GM23338 (cell line): Measurements from ENCODE around the gene RTL10. TPM values are rescaled to one million over a fixed set of nuclear protein-coding genes. Genes with fewer than 3 reads are reported as not detected.

Experiments
- ATAC-seq: fragments of 200-7000 bp; cut with Tn5 transposase; 3 replicates; pipeline ENCODE4 v1.9.1; 2020
- DNase-seq: peaks from one replicate; pipeline ENCODE4 v3.0.0-alpha.2; 2015; ENCODE audit warnings: low spot score
- H2AFZ ChIP-seq: fragments of 200-600 bp; sonication (generic); 2 replicates; pipeline ENCODE4 v1.8.0; 2016; ENCODE audit warnings: antibody characterized with exemption, mild to moderate bottlenecking, moderate library complexity
- H3F3A ChIP-seq: fragments of 200-600 bp; sonication (generic); replicated peaks from 2 replicates; pipeline ENCODE4 v1.8.0; 2017; ENCODE audit warnings: antibody characterized with exemption, mixed run types, low read depth
- H3K27ac ChIP-seq: fragments of 200-600 bp; sonication (generic); 2 replicates; pipeline ENCODE4 v1.6.1; 2016; ENCODE audit warnings: low read depth
- H3K27me3 ChIP-seq: fragments of 200-600 bp; sonication (generic); 2 replicates; pipeline ENCODE4 v1.8.0; 2016; ENCODE audit warnings: mild to moderate bottlenecking, mixed run types, moderate library complexity; ENCODE audit not compliant: insufficient read depth
- H3K36me3 ChIP-seq: fragments of 200-600 bp; sonication (generic); 2 replicates; pipeline ENCODE4 v1.8.0; 2016; ENCODE audit warnings: mild to moderate bottlenecking; ENCODE audit not compliant: insufficient read depth
- H3K4me1 ChIP-seq: fragments of 200-600 bp; sonication (generic); 2 replicates; pipeline ENCODE4 v1.8.0; 2016; ENCODE audit warnings: mild to moderate bottlenecking, moderate library complexity; ENCODE audit not compliant: insufficient read depth
- H3K4me2 ChIP-seq: fragments of 200-600 bp; sonication (generic); 2 replicates; pipeline ENCODE4 v1.7.1; 2017; ENCODE audit warnings: mixed run types
- H3K4me3 ChIP-seq: fragments of 200-600 bp; sonication (generic); 2 replicates; pipeline ENCODE4 v1.6.1; 2016; ENCODE audit warnings: mixed run types
- H3K79me2 ChIP-seq: fragments of 200-600 bp; sonication (generic); replicated peaks from 2 replicates; pipeline ENCODE4 v1.8.0; 2017; ENCODE audit warnings: mild to moderate bottlenecking; ENCODE audit not compliant: insufficient read depth
- H3K9me2 ChIP-seq: fragments of 200-600 bp; sonication (generic); 2 replicates; pipeline ENCODE4 v1.8.0; 2017; ENCODE audit not compliant: insufficient read depth
- H4K20me1 ChIP-seq: fragments of 200-600 bp; sonication (generic); replicated peaks from 2 replicates; pipeline ENCODE4 v1.8.0; 2017; ENCODE audit warnings: mild to moderate bottlenecking; ENCODE audit not compliant: insufficient read depth
- H3K27ac Mint-ChIP-seq: 2 replicates; pipeline ENCODE4 v1.8.0; 2020; ENCODE audit warnings: inconsistent platforms, mild to moderate bottlenecking, moderate library complexity, mixed read lengths
- H3K27me3 Mint-ChIP-seq: 3 replicates; pipeline ENCODE4 v1.8.0; 2022; ENCODE audit warnings: low read depth, mild to moderate bottlenecking, moderate library complexity, mixed read lengths, inconsistent platforms; ENCODE audit not compliant: insufficient read depth, poor library complexity
- H3K36me3 Mint-ChIP-seq: 3 replicates; pipeline ENCODE4 v1.8.0; 2021; ENCODE audit warnings: low read depth, mild to moderate bottlenecking, inconsistent platforms, moderate library complexity, mixed read lengths
- H3K4me1 Mint-ChIP-seq: 3 replicates; pipeline ENCODE4 v1.8.0; 2020; ENCODE audit warnings: mild to moderate bottlenecking, inconsistent platforms, mixed read lengths
- H3K4me3 Mint-ChIP-seq: 3 replicates; pipeline ENCODE4 v1.8.0; 2021; ENCODE audit warnings: moderate library complexity, mild to moderate bottlenecking, inconsistent platforms, mixed read lengths
- H3K9me3 Mint-ChIP-seq: 3 replicates; pipeline ENCODE4 v1.8.0; 2020; ENCODE audit warnings: moderate library complexity, mild to moderate bottlenecking, inconsistent platforms, mixed read lengths
- REST ChIP-seq: IDR thresholded peaks from one replicate; pipeline ENCODE4 v1.6.1; 2018; ENCODE audit warnings: antibody characterized with exemption; ENCODE audit not compliant: unreplicated experiment
- ZNF114 ChIP-seq: fragments of 250-450 bp; sonication (Bioruptor Pico); IDR thresholded peaks from 2 replicates; pipeline ENCODE4 v1.5.0; 2020; ENCODE audit warnings: mild to moderate bottlenecking, moderate library complexity
- ZNF331 ChIP-seq: fragments of 250-450 bp; sonication (Bioruptor Pico); IDR thresholded peaks from 2 replicates; pipeline ENCODE4 v1.5.0; 2020; ENCODE audit warnings: low read depth, mild to moderate bottlenecking, moderate library complexity
- polyA plus RNA-seq: library from polyadenylated mRNA; unstranded; fragments of >200 nt; fragmentation: Nextera tagmentation; extraction: Ambion mirVana; gene quantifications from 2 replicates; pipeline ENCODE4 v1.2.1, GENCODE V29; 2016
- total RNA-seq: library from RNA; depleted of rRNA; stranded (reverse); fragments of >200 nt; shearing (Covaris generic); gene quantifications from 2 replicates; pipeline ENCODE4 v1.2.3, GENCODE V29; 2014
- TF ChIP-seq, protein P1 (sequence below): fragments of 250-450 bp; sonication (Bioruptor Pico); IDR thresholded peaks from 2 replicates; pipeline ENCODE4 v1.5.0; 2020; ENCODE audit warnings: mild to moderate bottlenecking, moderate library complexity

Gene RTL10
- total and polyA plus RNA-seq, 2 experiments from 2014 or later = 9.4 to 17.4 TPM

DNA sequence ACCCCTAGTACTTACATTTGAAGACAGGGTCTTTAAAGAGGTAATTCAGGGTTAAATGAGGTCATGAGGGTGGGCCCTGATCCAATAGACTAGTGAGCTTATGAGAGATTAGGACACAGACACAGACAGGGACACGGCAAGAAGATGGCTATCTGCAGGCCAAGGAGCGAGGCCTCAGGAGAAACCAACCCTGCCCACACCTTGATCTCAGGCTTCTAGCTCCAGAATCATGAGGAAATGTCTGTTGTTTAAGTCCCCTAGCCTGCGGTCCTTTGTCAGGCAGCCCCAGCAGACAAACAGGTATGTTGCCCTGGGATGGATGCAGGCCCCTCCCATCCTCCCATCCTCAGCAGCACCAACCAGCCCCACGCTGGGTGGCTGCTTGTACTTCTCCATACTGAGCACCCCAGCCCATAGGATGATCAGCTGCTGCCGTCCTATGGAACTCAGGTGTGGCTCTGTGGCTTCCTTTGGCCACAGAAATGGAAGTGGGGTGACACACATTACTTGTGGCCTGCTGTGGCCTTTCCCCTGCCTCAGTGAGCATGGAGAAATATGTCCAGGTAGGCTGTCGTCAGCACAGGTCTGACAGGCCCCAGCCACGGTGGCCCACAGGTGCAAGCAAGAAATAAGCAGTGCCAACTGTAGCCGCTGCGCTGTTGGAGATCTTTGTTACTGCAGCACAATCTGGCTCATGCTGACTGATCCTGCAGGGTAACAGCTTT lies 7.9 kb downstream of the RTL10 start:
- Histone ChIP-seq H3K9me2 (no peaks in the 10 kb centered on the region), H3K27me3 (no peaks in the 10 kb centered on the region), H4K20me1 (peaks cover 10% of the 10 kb centered on the region), H3K27ac (no peak overlapping the region), H2AFZ (no peak overlapping the region), H3K4me1 (no peaks in the 10 kb centered on the region), H3F3A (no peaks in the 10 kb centered on the region), H3K4me3 (no peak overlapping the region), H3K36me3 (no peaks in the 10 kb centered on the region; the same call in 1 of the 2 replicates), H3K4me2 (no peak overlapping the region), H3K79me2 (peaks cover 12% of the 10 kb centered on the region)
- TF ChIP-seq ZNF114 (CRISPR knock-in tag) = no peak
- no peak for TF ChIP-seq REST
- TF ChIP-seq, protein P1, sequence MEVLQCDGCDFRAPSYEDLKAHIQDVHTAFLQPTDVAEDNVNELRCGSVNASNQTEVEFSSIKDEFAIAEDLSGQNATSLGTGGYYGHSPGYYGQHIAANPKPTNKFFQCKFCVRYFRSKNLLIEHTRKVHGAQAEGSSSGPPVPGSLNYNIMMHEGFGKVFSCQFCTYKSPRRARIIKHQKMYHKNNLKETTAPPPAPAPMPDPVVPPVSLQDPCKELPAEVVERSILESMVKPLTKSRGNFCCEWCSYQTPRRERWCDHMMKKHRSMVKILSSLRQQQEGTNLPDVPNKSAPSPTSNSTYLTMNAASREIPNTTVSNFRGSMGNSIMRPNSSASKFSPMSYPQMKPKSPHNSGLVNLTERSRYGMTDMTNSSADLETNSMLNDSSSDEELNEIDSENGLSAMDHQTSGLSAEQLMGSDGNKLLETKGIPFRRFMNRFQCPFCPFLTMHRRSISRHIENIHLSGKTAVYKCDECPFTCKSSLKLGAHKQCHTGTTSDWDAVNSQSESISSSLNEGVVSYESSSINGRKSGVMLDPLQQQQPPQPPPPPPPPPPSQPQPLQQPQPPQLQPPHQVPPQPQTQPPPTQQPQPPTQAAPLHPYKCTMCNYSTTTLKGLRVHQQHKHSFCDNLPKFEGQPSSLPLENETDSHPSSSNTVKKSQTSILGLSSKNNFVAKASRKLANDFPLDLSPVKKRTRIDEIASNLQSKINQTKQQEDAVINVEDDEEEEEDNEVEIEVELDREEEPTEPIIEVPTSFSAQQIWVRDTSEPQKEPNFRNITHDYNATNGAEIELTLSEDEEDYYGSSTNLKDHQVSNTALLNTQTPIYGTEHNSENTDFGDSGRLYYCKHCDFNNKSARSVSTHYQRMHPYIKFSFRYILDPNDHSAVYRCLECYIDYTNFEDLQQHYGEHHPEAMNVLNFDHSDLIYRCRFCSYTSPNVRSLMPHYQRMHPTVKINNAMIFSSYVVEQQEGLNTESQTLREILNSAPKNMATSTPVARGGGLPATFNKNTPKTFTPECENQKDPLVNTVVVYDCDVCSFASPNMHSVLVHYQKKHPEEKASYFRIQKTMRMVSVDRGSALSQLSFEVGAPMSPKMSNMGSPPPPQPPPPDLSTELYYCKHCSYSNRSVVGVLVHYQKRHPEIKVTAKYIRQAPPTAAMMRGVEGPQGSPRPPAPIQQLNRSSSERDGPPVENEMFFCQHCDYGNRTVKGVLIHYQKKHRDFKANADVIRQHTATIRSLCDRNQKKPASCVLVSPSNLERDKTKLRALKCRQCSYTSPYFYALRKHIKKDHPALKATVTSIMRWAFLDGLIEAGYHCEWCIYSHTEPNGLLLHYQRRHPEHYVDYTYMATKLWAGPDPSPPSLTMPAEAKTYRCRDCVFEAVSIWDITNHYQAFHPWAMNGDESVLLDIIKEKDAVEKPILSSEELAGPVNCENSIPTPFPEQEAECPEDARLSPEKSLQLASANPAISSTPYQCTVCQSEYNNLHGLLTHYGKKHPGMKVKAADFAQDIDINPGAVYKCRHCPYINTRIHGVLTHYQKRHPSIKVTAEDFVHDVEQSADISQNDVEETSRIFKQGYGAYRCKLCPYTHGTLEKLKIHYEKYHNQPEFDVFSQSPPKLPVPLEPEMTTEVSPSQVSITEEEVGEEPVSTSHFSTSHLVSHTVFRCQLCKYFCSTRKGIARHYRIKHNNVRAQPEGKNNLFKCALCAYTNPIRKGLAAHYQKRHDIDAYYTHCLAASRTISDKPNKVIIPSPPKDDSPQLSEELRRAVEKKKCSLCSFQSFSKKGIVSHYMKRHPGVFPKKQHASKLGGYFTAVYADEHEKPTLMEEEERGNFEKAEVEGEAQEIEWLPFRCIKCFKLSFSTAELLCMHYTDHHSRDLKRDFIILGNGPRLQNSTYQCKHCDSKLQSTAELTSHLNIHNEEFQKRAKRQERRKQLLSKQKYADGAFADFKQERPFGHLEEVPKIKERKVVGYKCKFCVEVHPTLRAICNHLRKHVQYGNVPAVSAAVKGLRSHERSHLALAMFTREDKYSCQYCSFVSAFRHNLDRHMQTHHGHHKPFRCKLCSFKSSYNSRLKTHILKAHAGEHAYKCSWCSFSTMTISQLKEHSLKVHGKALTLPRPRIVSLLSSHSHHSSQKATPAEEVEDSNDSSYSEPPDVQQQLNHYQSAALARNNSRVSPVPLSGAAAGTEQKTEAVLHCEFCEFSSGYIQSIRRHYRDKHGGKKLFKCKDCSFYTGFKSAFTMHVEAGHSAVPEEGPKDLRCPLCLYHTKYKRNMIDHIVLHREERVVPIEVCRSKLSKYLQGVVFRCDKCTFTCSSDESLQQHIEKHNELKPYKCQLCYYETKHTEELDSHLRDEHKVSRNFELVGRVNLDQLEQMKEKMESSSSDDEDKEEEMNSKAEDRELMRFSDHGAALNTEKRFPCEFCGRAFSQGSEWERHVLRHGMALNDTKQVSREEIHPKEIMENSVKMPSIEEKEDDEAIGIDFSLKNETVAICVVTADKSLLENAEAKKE (CRISPR knock-in tag) = no peak
- no peak for TF ChIP-seq ZNF331 (CRISPR knock-in tag)
- Mint-ChIP-seq H3K4me3 (no peak overlapping the region), H3K36me3 (peaks cover 29% of the 10 kb centered on the region), H3K27ac (no peak overlapping the region), H3K9me3 (no peaks in the 10 kb centered on the region; the same call in 2 of the 3 replicates), H3K27me3 (peaks cover 20% of the 10 kb centered on the region), H3K4me1 (peaks cover 20% of the 10 kb centered on the region; the same call in 2 of the 3 replicates)
- ATAC-seq = no peak
- no peak for DNase-seq
